Activated T-helper 1 cell treated with anti-CD3 and anti-CD28 coated beads, Interleukin-12 subunit alpha, Interleukin-12 subunit beta, Interleukin-2, Interleukin-4 antibody, amounts not matched to agents 30 ng/mL and 10 ng/mL and 1 ng/mL, durations not matched to agents 14 hours and 24 hours and 36 hours (primary cell): ENCODE results near the gene MELK. TPM values are rescaled to one million over a fixed set of nuclear protein-coding genes. Genes with fewer than 3 reads are reported as not detected.

Source experiments
- DNase-seq: peaks from one replicate; pipeline ENCODE4 v3.0.0; 2021; ENCODE audit warnings: low spot score
- H3K27ac Mint-ChIP-seq: one replicate; pipeline ENCODE4 v1.8.0; 2021; ENCODE audit warnings: mild to moderate bottlenecking, mixed read lengths
- H3K27me3 Mint-ChIP-seq: one replicate; pipeline ENCODE4 v1.8.0; 2022; ENCODE audit warnings: mild to moderate bottlenecking, moderate library complexity, mixed read lengths; ENCODE audit not compliant: insufficient read depth
- H3K36me3 Mint-ChIP-seq: one replicate; pipeline ENCODE4 v1.8.0; 2021; ENCODE audit warnings: low read depth, mixed read lengths
- H3K4me1 Mint-ChIP-seq: one replicate; pipeline ENCODE4 v1.8.0; 2021; ENCODE audit warnings: low read depth, mixed read lengths
- H3K4me3 Mint-ChIP-seq: one replicate; pipeline ENCODE4 v1.8.0; 2021; ENCODE audit warnings: mild to moderate bottlenecking, moderate library complexity, mixed read lengths
- H3K9me3 Mint-ChIP-seq: one replicate; pipeline ENCODE4 v1.8.0; 2021; ENCODE audit warnings: mixed read lengths
- intact Hi-C: fragments of 100-400 bp; cut with micrococcal nuclease; formaldehyde crosslinking; loops from one replicate; pipeline ENCODE4 v1.15.1; 2024
- total RNA-seq: library from RNA; stranded (reverse); gene quantifications from 2 replicates; pipeline ENCODE4 v1.2.3, GENCODE V29; 2022

Gene MELK
- total RNA-seq, 1 donor from 2014 or later = 48.3 TPM

- Mint-ChIP-seq H3K4me3 (no peak overlapping the region), H3K9me3 (no peaks in the 10 kb centered on the region), H3K36me3 (peaks cover 31% of the 10 kb centered on the region), H3K27ac (no peak overlapping the region), H3K27me3 (no peaks in the 10 kb centered on the region), H3K4me1 (peaks cover 11% of the 10 kb centered on the region)
- DNase-seq = no peak
- intact Hi-C loops = no loop called here
Measured at GRCh38 chr9:36642817-36643216, 70.1 kb downstream of the MELK start.

GRCh38 chr9:36656842-36657241, 84.1 kb downstream of the MELK start:
- intact Hi-C loops = no loop called here
- Mint-ChIP-seq H3K4me3 (no peak overlapping the region), H3K9me3 (no peaks in the 10 kb centered on the region), H3K4me1 (no peaks in the 10 kb centered on the region), H3K27ac (no peak overlapping the region), H3K27me3 (no peaks in the 10 kb centered on the region), H3K36me3 (peaks cover 38% of the 10 kb centered on the region)
- no peak for DNase-seq

DNA sequence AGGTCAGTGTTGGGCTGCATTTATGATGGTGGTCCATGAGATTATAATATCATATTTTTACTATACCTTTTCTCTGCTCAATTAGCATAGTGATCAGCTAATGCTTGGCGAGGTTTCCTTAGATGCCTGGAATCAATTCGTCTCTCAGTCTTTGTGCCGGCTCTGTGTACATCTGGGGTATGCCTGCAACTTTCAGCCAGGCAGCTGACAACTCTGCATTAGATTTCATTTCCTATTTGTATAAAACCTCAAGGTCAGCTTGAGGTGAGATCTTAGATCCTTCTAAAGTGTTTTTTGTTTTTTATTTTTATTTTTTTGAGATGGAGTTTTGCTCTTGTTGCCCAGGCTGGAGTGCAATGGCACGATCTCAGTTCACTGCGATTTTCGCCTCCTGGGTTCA, 86.8 kb downstream of the MELK start:
- DNase-seq = no peak
- Mint-ChIP-seq H3K27me3 (no peaks in the 10 kb centered on the region), H3K4me1 (peaks cover 4% of the 10 kb centered on the region), H3K4me3 (no peak overlapping the region), H3K36me3 (peaks cover 38% of the 10 kb centered on the region), H3K27ac (no peak overlapping the region), H3K9me3 (no peaks in the 10 kb centered on the region)
- intact Hi-C loops = no loop called here

DNA sequence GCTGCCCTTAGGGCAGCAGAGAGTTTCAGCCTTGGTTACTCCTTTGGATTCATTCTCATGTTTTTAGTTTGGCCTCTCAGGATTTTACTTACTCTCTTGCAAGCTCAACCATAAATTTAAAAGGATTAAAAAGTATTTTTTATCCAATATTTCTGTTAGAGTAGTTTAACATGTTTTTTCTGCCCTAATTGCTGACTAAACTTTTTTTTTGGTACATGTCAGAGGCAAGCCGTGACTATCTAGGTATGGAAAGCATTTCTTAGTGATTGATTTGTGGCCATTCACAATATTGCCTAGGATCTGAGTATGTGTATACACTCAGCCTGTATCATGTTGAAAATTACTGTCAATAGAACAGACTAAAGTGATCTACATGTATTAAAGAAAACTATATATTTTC, 92.1 kb downstream of the MELK start:
- no peaks in the 10 kb centered on the region for H3K27me3 Mint-ChIP-seq

GRCh38 chr9:36665387-36665786, 92.7 kb downstream of the MELK start:
- Mint-ChIP-seq H3K9me3 (no peaks in the 10 kb centered on the region), H3K4me3 (no peak overlapping the region), H3K27ac (no peak overlapping the region), H3K4me1 (peaks cover 26% of the 10 kb centered on the region), H3K27me3 (no peaks in the 10 kb centered on the region), H3K36me3 (peaks cover 20% of the 10 kb centered on the region)
- intact Hi-C loops = no loop called here
- no peak for DNase-seq

More for the DNA sequence above, 92.1 kb downstream of the MELK start:
- Mint-ChIP-seq H3K27ac (no peak overlapping the region), H3K4me3 (no peak overlapping the region), H3K36me3 (peaks cover 20% of the 10 kb centered on the region), H3K9me3 (no peaks in the 10 kb centered on the region), H3K4me1 (peaks cover 26% of the 10 kb centered on the region)
- intact Hi-C loops = no loop called here
- no peak for DNase-seq

GRCh38 chr9:36665921-36666431, 93.3 kb downstream of the MELK start:
- DNase-seq = no peak
- intact Hi-C loops = no loop called here
- no peak overlapping the region for H3K4me3 Mint-ChIP-seq
- H3K27ac Mint-ChIP-seq = peak overlapping the region; percentile 31
- no peaks in the 10 kb centered on the region for H3K9me3 Mint-ChIP-seq
- H3K27me3 Mint-ChIP-seq = no peaks in the 10 kb centered on the region
- H3K36me3 Mint-ChIP-seq = peaks cover 22% of the 10 kb centered on the region
- peaks cover 26% of the 10 kb centered on the region for H3K4me1 Mint-ChIP-seq

DNA sequence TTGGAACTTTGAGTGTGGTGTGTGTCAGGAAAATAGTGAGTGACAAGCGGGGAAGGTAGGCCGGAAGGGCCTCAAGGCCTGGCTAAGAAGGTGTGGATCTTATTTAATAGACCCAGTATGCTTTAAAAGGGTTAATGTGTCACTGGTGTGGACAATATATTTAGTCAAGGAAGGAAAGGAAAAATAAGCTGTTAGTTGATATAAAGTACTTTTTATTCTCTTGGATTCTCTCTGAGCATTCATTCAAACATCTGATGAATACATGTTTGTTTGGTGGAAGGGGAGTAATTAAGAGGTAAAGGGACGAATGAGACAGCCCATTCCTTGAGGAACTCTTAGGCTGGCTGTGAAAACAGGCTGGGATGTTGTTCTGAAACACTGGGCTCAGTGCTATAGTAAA, 98.9 kb downstream of the MELK start:
- Mint-ChIP-seq H3K4me1 (peaks cover 2% of the 10 kb centered on the region), H3K27me3 (no peaks in the 10 kb centered on the region), H3K36me3 (peaks cover 34% of the 10 kb centered on the region), H3K4me3 (no peak overlapping the region), H3K9me3 (no peaks in the 10 kb centered on the region), H3K27ac (peak overlapping the region; percentile 6)
- DNase-seq = no peak
- intact Hi-C loops = no loop called here

DNA sequence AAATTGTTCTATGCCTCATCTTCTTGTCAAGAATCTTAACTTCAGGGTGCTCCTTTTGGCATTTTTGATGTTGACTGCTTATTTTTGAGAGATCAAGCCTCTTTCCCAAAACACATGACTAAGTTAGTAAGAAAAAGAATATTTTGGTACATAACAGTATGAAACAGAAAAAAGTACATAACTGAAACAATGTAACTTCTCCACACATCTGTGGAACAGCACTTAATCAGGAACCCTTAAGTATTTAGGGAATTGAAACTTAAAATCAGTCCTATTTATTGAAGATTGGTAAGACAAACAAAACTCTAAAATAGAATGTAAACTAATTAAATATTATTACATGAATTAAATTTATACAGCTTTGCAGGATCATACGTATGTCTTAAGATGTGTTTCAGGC, 103.4 kb downstream of the MELK start:
- H3K4me3 Mint-ChIP-seq = no peak overlapping the region
- intact Hi-C loops = no loop called here
- H3K27ac Mint-ChIP-seq = no peak overlapping the region
- H3K27me3 Mint-ChIP-seq = no peaks in the 10 kb centered on the region
- H3K36me3 Mint-ChIP-seq = peaks cover 48% of the 10 kb centered on the region
- H3K4me1 Mint-ChIP-seq = no peaks in the 10 kb centered on the region
- H3K9me3 Mint-ChIP-seq = peaks cover 5% of the 10 kb centered on the region
- DNase-seq = no peak

GRCh38 chr9:36676778-36677485, 104.2 kb downstream of the MELK start:
- Mint-ChIP-seq H3K4me3 (no peak overlapping the region), H3K4me1 (no peaks in the 10 kb centered on the region), H3K27me3 (no peaks in the 10 kb centered on the region), H3K36me3 (peaks cover 40% of the 10 kb centered on the region), H3K9me3 (peaks cover 7% of the 10 kb centered on the region), H3K27ac (peak overlapping the region; percentile 9)
- DNase-seq = no peak
- intact Hi-C loops = no loop called here

DNA sequence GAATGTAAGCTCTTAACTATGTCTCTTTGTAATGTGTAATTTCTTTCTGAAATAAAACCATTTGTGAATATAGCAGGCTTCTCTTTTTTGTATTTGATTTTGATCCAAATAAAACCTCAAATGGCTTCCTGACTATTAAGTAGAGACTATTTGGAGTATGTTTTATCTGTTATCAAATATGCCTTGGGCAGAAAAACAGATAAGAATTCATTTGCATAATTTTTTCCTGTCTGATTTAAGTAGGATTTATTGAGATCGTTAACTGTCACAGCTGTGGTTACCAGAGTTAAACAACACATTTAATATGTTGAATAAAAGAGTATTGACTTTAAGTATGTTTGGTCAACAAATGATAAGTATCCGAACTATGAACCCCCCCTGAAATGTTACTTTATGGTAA, 104.9 kb downstream of the MELK start:
- intact Hi-C loops = no loop called here
- H3K36me3 Mint-ChIP-seq = peaks cover 39% of the 10 kb centered on the region
- peaks cover 10% of the 10 kb centered on the region for H3K9me3 Mint-ChIP-seq
- no peak overlapping the region for H3K27ac Mint-ChIP-seq
- H3K27me3 Mint-ChIP-seq = no peaks in the 10 kb centered on the region
- H3K4me1 Mint-ChIP-seq = no peaks in the 10 kb centered on the region
- no peak for DNase-seq
- no peak overlapping the region for H3K4me3 Mint-ChIP-seq

GRCh38 chr9:36679710-36680109, 107.0 kb downstream of the MELK start:
- no peaks in the 10 kb centered on the region for H3K27me3 Mint-ChIP-seq
- no peak overlapping the region for H3K27ac Mint-ChIP-seq
- H3K4me3 Mint-ChIP-seq = no peak overlapping the region
- H3K9me3 Mint-ChIP-seq = peaks cover 10% of the 10 kb centered on the region
- H3K4me1 Mint-ChIP-seq = no peaks in the 10 kb centered on the region
- H3K36me3 Mint-ChIP-seq = peaks cover 31% of the 10 kb centered on the region
- intact Hi-C loops = no loop called here
- no peak for DNase-seq

DNA sequence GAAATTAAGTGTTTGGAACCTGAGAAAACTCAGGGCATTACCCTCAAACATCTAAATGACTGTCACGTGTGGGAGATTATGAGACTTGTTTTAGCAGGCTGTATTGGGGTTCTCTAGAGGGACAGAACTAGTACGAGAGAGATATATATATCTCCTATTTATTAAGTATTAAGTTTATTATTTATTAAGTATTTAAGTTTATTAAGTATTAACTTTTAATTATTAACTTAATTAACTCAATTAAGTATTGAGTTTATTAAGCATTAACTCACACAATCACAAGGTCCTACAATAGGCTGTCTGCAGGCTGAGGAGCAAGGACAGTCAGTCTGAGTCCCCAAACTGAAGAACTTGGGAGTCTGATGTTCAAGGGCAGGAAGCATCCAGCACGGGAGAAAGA, 113.8 kb downstream of the MELK start:
- intact Hi-C loops = no loop called here
- Mint-ChIP-seq H3K4me3 (no peak overlapping the region), H3K27ac (no peak overlapping the region), H3K36me3 (no peaks in the 10 kb centered on the region), H3K4me1 (no peaks in the 10 kb centered on the region), H3K9me3 (peaks cover 5% of the 10 kb centered on the region), H3K27me3 (peaks cover 9% of the 10 kb centered on the region)
- no peak for DNase-seq

- Mint-ChIP-seq H3K9me3 (no peaks in the 10 kb centered on the region), H3K27me3 (peaks cover 14% of the 10 kb centered on the region), H3K36me3 (no peaks in the 10 kb centered on the region), H3K27ac (no peak overlapping the region), H3K4me3 (no peak overlapping the region), H3K4me1 (no peaks in the 10 kb centered on the region)
- intact Hi-C loops = no loop called here
- no peak for DNase-seq
Measured at GRCh38 chr9:36690412-36691168, 117.9 kb downstream of the MELK start.
